ENCODE measurements around the gene DACH1.
A peak's percentile ranks its signal among the peaks of the same experiment; 100 is the strongest.

DACH1 gene

DNA sequence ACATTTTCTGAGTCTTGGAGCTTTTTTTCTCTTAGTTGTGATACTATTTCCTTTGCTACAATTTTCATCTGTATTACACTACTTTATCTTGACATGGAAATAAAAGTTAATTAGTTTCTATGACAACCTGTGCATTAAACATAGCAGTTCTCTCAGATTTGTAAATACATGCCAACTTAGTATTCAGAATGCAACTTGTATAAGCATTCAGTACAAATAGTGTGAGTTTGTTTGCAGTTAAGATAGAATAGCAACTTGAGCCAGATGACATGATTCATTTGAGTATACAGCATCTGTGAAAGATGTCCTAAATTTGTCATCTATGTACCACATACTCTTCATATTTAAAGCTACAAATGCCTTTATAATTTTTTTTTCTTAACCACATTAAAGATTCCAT, 98.1 kb downstream of the DACH1 start:
- peaks cover 0 to 11% of the 10 kb centered on the region in 2 donors for H3K4me1 ChIP-seq (ENCODE audit: control insufficient read depth in 2 of 2, insufficient read depth in 2 of 2, low read length in 2 of 2)
- H3K9ac ChIP-seq (ENCODE audit: low read depth in 1 of 2, low read length in 2 of 2), result no peak overlapping the region
- H3K36me3 ChIP-seq (ENCODE audit: control insufficient read depth in 2 of 2, insufficient read depth in 2 of 2, low read length in 2 of 2), result no peaks in the 10 kb centered on the region
- H3K9me3 ChIP-seq (ENCODE audit: control insufficient read depth in 2 of 2, low read length in 2 of 2), result no peaks in the 10 kb centered on the region
- no peak overlapping the region for H3K4me3 ChIP-seq (ENCODE audit: low read length in 2 of 2)
- H3K27ac ChIP-seq (ENCODE audit: low read depth in 2 of 2, low read length in 2 of 2), result no peak overlapping the region
- no peaks in the 10 kb centered on the region for H3K27me3 ChIP-seq (ENCODE audit: control insufficient read depth in 2 of 2, insufficient read depth in 2 of 2, low read length in 2 of 2)

DNA sequence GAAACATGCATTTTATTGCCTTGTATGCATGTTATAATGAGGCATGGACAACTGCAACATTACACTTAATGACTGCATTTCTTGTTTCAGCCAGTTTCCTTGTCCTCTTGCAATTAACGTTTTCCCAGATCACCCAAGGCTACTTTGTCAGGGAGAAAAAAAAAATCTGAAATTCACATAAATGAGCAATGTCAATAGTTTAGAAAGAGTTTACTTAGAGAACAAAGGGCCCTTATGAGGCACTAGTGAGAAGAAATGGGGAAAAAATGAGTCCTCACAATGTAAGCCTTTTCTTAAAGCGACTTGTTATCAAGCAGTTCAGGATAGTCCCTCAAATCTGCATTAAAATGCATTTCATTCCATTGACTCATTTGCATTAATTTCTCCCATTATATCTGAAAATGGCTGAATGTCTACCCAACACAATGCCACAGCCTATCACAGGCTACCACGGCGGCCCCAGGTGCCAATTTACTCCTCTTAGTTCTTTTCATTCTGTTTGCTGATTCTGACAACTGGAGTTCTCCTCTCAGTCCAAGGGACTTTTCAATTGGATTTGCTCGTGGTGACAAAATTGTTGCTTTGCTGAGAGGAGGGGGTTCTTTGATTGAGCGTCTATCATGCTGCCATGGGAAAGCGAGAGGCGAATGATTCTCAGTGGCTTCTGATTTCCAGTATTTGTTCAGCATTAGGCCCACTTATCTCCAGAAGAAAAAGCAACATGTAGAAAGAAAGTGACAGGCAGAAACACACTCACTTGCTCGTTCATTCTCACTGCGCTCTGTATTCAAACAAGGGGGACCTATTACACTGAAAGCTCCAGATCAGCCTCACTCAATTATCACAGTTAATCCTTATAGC, 107.1 kb downstream of the DACH1 start:
- Histone ChIP-seq H3K27ac (ENCODE audit: low read depth in 2 of 2, low read length in 2 of 2) (peak overlapping the region in 1 of 2 donors; percentile 9), H3K36me3 (ENCODE audit: control insufficient read depth in 2 of 2, insufficient read depth in 2 of 2, low read length in 2 of 2) (no peaks in the 10 kb centered on the region), H3K4me1 (ENCODE audit: control insufficient read depth in 2 of 2, insufficient read depth in 2 of 2, low read length in 2 of 2) (no peaks in the 10 kb centered on the region), H3K27me3 (ENCODE audit: control insufficient read depth in 2 of 2, insufficient read depth in 2 of 2, low read length in 2 of 2) (no peaks in the 10 kb centered on the region), H3K4me3 (ENCODE audit: low read length in 2 of 2) (no peak overlapping the region), H3K9me3 (ENCODE audit: control insufficient read depth in 2 of 2, low read length in 2 of 2) (no peaks in the 10 kb centered on the region), H3K9ac (ENCODE audit: low read depth in 1 of 2, low read length in 2 of 2) (no peak overlapping the region)

DNA sequence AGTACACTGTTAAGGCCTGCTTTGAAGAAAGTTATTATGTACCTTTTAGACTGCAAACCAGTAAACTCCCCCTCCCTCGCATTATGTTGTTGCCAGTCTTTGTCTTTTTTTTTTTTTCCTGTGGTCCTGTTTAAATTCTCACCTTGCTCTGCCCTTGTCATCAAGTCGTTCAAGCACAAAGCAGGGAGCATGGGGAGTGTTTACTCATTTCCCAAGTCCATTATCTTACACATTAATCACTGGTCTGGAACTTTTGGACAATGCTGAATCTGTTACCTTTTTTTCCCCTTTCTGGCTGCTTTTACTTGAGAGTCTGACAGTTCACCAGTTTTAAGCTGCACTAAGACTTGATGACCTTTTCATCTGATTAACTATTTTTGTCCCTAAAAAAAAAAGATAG, 108.2 kb downstream of the DACH1 start:
- H3K36me3 ChIP-seq (ENCODE audit: control insufficient read depth in 2 of 2, insufficient read depth in 2 of 2, low read length in 2 of 2), result no peaks in the 10 kb centered on the region
- H3K4me3 ChIP-seq (ENCODE audit: low read length in 2 of 2), result no peak overlapping the region
- no peak overlapping the region for H3K9ac ChIP-seq (ENCODE audit: low read depth in 1 of 2, low read length in 2 of 2)
- no peaks in the 10 kb centered on the region for H3K4me1 ChIP-seq (ENCODE audit: control insufficient read depth in 2 of 2, insufficient read depth in 2 of 2, low read length in 2 of 2)
- H3K9me3 ChIP-seq (ENCODE audit: control insufficient read depth in 2 of 2, low read length in 2 of 2), result no peaks in the 10 kb centered on the region
- no peak overlapping the region for H3K27ac ChIP-seq (ENCODE audit: low read depth in 2 of 2, low read length in 2 of 2)
- no peaks in the 10 kb centered on the region for H3K27me3 ChIP-seq (ENCODE audit: control insufficient read depth in 2 of 2, insufficient read depth in 2 of 2, low read length in 2 of 2)

DNA sequence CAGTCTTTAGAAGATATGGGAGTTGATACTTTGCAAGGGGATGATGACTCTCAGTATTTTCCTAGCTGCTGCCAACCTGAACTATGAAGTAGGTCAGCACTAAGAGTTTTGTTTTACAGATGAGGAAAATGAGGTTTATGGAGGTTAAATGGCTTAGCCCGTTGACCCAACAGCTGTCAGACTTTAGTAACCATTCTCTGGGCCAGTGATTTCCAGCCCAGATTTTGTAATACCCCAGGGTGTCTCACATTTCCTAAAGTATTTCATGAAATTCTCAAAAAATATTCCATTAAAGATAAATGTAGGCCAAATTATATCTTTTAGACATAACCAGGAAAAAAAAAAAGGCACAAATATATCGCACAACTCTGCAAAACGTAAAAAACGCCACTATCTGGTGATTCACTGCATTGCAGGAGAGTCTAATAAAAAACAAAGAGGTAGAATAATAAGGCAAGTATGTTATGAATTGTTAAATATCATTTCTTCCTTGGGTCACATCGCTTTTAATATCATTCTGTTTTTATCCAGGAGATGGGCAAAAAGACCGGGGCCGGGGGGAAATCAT, 112.5 kb downstream of the DACH1 start:
- Histone ChIP-seq H3K9ac (ENCODE audit: low read depth in 1 of 2, low read length in 2 of 2) (no peak overlapping the region), H3K9me3 (ENCODE audit: control insufficient read depth in 2 of 2, low read length in 2 of 2) (no peaks in the 10 kb centered on the region), H3K4me1 (ENCODE audit: control insufficient read depth in 2 of 2, insufficient read depth in 2 of 2, low read length in 2 of 2) (no peaks in the 10 kb centered on the region), H3K27ac (ENCODE audit: low read depth in 2 of 2, low read length in 2 of 2) (no peak overlapping the region), H3K36me3 (ENCODE audit: control insufficient read depth in 2 of 2, insufficient read depth in 2 of 2, low read length in 2 of 2) (no peaks in the 10 kb centered on the region), H3K27me3 (ENCODE audit: control insufficient read depth in 2 of 2, insufficient read depth in 2 of 2, low read length in 2 of 2) (no peaks in the 10 kb centered on the region), H3K4me3 (ENCODE audit: low read length in 2 of 2) (no peak overlapping the region)

DNA sequence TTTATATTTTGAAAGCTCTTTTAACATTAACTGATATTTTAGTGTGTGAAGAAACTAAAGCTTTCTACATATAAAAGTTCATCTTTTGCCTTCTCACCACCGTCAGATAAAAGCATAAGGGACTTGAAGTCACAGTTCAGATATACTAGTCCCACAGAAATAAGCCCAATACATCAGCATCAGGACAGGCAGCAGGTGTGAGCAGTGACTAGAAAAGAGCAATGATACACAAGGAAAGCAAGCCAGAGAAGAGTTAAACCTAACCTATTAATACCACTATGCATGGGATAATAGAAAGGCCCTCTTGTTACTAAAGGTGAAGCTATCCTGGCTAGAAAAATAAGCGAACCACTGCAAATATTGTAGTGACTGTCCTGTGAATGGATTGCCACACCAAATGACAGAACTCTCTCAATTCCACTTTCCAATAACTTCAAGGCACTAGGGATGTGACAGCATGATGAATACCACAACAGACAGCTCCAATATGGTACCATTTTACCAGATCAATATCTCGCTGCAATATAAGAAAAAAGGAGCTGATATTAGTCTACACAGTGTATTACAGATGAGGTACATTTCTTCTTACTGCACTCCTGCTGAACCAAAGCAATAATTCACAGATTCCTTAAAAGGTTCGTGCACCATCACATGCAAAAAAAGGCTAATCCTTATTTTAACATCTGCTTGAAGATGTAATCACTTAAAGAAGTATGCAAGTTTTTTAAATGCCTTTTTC, 114.1 kb downstream of the DACH1 start:
- Histone ChIP-seq H3K9me3 (ENCODE audit: control insufficient read depth in 2 of 2, low read length in 2 of 2) (no peaks in the 10 kb centered on the region), H3K9ac (ENCODE audit: low read depth in 1 of 2, low read length in 2 of 2) (no peak overlapping the region), H3K27me3 (ENCODE audit: control insufficient read depth in 2 of 2, insufficient read depth in 2 of 2, low read length in 2 of 2) (no peaks in the 10 kb centered on the region), H3K36me3 (ENCODE audit: control insufficient read depth in 2 of 2, insufficient read depth in 2 of 2, low read length in 2 of 2) (no peaks in the 10 kb centered on the region), H3K4me3 (ENCODE audit: low read length in 2 of 2) (no peak overlapping the region), H3K4me1 (ENCODE audit: control insufficient read depth in 2 of 2, insufficient read depth in 2 of 2, low read length in 2 of 2) (no peaks in the 10 kb centered on the region), H3K27ac (ENCODE audit: low read depth in 2 of 2, low read length in 2 of 2) (no peak overlapping the region)

DNA sequence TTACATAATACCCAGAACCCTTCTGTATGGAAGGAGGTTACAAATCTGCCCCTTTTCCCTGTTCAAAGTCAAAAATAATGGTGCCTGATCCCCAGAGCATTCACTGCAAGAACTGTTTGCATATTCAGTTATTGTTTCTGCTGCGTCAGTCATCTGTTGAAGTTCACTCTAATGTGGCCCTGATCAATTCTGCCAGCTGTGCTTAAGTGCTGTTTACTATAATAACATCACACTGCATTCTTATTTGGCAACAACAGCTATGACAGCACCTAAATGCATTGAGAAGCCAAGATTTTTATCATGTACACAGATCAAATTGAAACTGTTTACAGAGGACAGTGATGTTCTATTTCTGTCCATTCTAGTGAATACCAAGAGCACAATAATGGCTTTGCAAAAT, 115.9 kb downstream of the DACH1 start:
- Histone ChIP-seq H3K4me1 (ENCODE audit: control insufficient read depth in 2 of 2, insufficient read depth in 2 of 2, low read length in 2 of 2) (no peaks in the 10 kb centered on the region), H3K4me3 (ENCODE audit: low read length in 2 of 2) (no peak overlapping the region), H3K9me3 (ENCODE audit: control insufficient read depth in 2 of 2, low read length in 2 of 2) (no peaks in the 10 kb centered on the region), H3K27me3 (ENCODE audit: control insufficient read depth in 2 of 2, insufficient read depth in 2 of 2, low read length in 2 of 2) (no peaks in the 10 kb centered on the region), H3K36me3 (ENCODE audit: control insufficient read depth in 2 of 2, insufficient read depth in 2 of 2, low read length in 2 of 2) (no peaks in the 10 kb centered on the region), H3K9ac (ENCODE audit: low read depth in 1 of 2, low read length in 2 of 2) (no peak overlapping the region), H3K27ac (ENCODE audit: low read depth in 2 of 2, low read length in 2 of 2) (no peak overlapping the region)

DNA sequence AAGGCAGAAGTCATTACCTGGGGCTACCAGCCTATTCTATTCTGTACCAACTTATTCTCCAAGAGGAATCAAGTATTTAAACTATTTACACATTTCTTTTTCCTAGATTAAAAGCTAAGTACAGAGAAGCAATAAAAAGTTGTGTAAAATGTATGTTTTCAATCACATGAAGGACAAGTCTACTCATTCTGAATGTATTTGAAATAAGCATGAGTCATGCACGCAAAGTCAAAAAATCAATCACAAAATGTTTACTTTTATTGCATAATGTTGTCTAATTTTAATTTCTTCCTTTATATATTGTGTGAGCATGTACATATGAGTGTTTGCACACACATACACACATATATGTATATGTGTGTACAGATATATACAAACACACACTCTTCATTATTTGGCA, 136.7 kb downstream of the DACH1 start:
- Histone ChIP-seq H3K9me3 (ENCODE audit: control insufficient read depth in 2 of 2, low read length in 2 of 2) (no peaks in the 10 kb centered on the region), H3K9ac (ENCODE audit: low read depth in 1 of 2, low read length in 2 of 2) (no peak overlapping the region), H3K4me1 (ENCODE audit: control insufficient read depth in 2 of 2, insufficient read depth in 2 of 2, low read length in 2 of 2) (no peaks in the 10 kb centered on the region), H3K4me3 (ENCODE audit: low read length in 2 of 2) (no peak overlapping the region), H3K27ac (ENCODE audit: low read depth in 2 of 2, low read length in 2 of 2) (no peak overlapping the region), H3K27me3 (ENCODE audit: control insufficient read depth in 2 of 2, insufficient read depth in 2 of 2, low read length in 2 of 2) (no peaks in the 10 kb centered on the region), H3K36me3 (ENCODE audit: control insufficient read depth in 2 of 2, insufficient read depth in 2 of 2, low read length in 2 of 2) (no peaks in the 10 kb centered on the region)

DNA sequence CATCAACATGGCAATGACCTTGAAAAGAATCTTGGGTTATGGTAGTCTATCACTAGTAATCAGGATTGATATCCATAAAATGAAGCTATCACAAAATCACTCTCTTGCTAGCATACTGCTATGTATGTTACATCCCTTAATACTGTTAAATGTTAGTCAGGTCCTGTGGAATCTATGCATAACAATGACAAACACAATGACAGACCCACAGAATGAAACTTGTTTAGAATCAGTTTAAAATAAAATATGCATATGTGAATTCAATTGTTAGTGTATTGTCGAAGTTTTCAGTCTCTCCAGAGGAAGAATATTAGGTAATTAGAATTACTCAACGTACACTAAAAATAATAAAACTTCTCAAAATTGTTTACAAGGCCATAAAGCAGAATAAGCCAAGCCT, 137.6 kb downstream of the DACH1 start:
- no peaks in the 10 kb centered on the region for H3K36me3 ChIP-seq (ENCODE audit: control insufficient read depth in 2 of 2, insufficient read depth in 2 of 2, low read length in 2 of 2)
- no peak overlapping the region for H3K9ac ChIP-seq (ENCODE audit: low read depth in 1 of 2, low read length in 2 of 2)
- no peak overlapping the region for H3K27ac ChIP-seq (ENCODE audit: low read depth in 2 of 2, low read length in 2 of 2)
- H3K9me3 ChIP-seq (ENCODE audit: control insufficient read depth in 2 of 2, low read length in 2 of 2), result no peaks in the 10 kb centered on the region
- H3K27me3 ChIP-seq (ENCODE audit: control insufficient read depth in 2 of 2, insufficient read depth in 2 of 2, low read length in 2 of 2), result no peaks in the 10 kb centered on the region
- no peaks in the 10 kb centered on the region for H3K4me1 ChIP-seq (ENCODE audit: control insufficient read depth in 2 of 2, insufficient read depth in 2 of 2, low read length in 2 of 2)
- H3K4me3 ChIP-seq (ENCODE audit: low read length in 2 of 2), result no peak overlapping the region

DNA sequence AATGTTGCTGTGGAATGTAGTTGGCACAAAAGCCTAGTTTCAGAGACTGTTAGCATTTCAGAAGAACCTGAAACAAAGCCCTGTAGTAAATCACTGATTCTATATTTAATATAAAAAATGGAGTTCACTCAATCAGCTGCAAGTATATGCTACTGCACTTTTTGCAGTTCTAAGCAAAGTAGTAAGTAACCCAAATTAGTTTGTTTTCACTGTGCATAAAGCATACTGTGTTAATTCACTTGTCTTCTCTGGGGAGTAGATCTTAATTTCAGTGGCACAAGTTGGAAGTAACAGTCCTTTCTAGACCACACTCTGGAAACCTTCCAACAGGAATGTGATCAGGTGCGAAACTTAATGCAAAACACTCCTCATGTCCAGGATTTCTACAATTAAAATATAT, 139.3 kb downstream of the DACH1 start:
- H3K9me3 ChIP-seq (ENCODE audit: control insufficient read depth in 2 of 2, low read length in 2 of 2), result no peaks in the 10 kb centered on the region
- H3K36me3 ChIP-seq (ENCODE audit: control insufficient read depth in 2 of 2, insufficient read depth in 2 of 2, low read length in 2 of 2), result no peaks in the 10 kb centered on the region
- H3K27me3 ChIP-seq (ENCODE audit: control insufficient read depth in 2 of 2, insufficient read depth in 2 of 2, low read length in 2 of 2), result no peaks in the 10 kb centered on the region
- H3K27ac ChIP-seq (ENCODE audit: low read depth in 2 of 2, low read length in 2 of 2), result no peak overlapping the region
- no peak overlapping the region for H3K9ac ChIP-seq (ENCODE audit: low read depth in 1 of 2, low read length in 2 of 2)
- no peaks in the 10 kb centered on the region for H3K4me1 ChIP-seq (ENCODE audit: control insufficient read depth in 2 of 2, insufficient read depth in 2 of 2, low read length in 2 of 2)
- H3K4me3 ChIP-seq (ENCODE audit: low read length in 2 of 2), result no peak overlapping the region

DNA sequence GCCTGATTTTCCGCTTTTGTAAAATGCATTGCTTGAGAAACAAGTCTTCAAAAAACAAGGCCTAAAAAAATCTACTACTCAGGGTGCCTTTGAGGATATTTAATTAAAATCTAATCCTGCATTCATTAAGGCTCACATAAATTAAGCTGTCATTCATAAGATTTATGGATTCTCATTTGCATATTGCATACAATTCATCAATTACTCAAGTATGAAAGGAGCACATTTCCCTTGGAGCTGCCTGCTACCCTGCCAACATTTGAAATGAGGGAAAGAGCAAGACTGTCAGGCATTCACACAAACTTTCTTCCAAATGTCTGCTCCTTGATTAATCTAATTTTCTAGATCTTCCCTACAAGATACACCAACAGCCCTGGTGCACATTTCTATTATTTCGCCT, 140.0 kb downstream of the DACH1 start:
- H3K4me3 ChIP-seq (ENCODE audit: low read length in 2 of 2), result no peak overlapping the region
- H3K27me3 ChIP-seq (ENCODE audit: control insufficient read depth in 2 of 2, insufficient read depth in 2 of 2, low read length in 2 of 2), result no peaks in the 10 kb centered on the region
- H3K9ac ChIP-seq (ENCODE audit: low read depth in 1 of 2, low read length in 2 of 2), result no peak overlapping the region
- H3K9me3 ChIP-seq (ENCODE audit: control insufficient read depth in 2 of 2, low read length in 2 of 2), result no peaks in the 10 kb centered on the region
- H3K4me1 ChIP-seq (ENCODE audit: control insufficient read depth in 2 of 2, insufficient read depth in 2 of 2, low read length in 2 of 2), result no peaks in the 10 kb centered on the region
- H3K27ac ChIP-seq (ENCODE audit: low read depth in 2 of 2, low read length in 2 of 2), result no peak overlapping the region
- H3K36me3 ChIP-seq (ENCODE audit: control insufficient read depth in 2 of 2, insufficient read depth in 2 of 2, low read length in 2 of 2), result no peaks in the 10 kb centered on the region
